Esophagus muscularis mucosa (tissue), 4 donors: ENCODE data around the gene LRP1. TPM values are rescaled to one million over a fixed set of nuclear protein-coding genes. Genes with fewer than 3 reads are reported as not detected.
"Not testable (repeated sequence)": the region's sequence is repeated elsewhere in the genome, so short reads cannot be mapped to it uniquely, and the experiment has no call there.

Experiments
- DNase-seq: peaks from one replicate; pipeline ENCODE4 v3.0.0-alpha.2; 2017; ENCODE audit errors: extremely low spot score
- H3K27ac ChIP-seq, 4 donors: fragments of 200-600 bp; sonication (generic); replicated peaks in 1 of 4; 1 replicate in 3 of 4; 2 replicates in 1 of 4; pipeline ENCODE4 v1.5.1; 2016 to 2019; ENCODE audit warnings: mild to moderate bottlenecking in 1 of 4
- H3K27me3 ChIP-seq, 4 donors: fragments of 200-600 bp; sonication (generic); one replicate each; pipeline versions ENCODE4 v1.5.1 to v1.6.0; 2016 to 2019
- H3K36me3 ChIP-seq, 4 donors: fragments of 200-600 bp; sonication (generic); one replicate each; pipeline ENCODE4 v1.5.1; 2016 to 2019
- H3K4me1 ChIP-seq, 4 donors: fragments of 200-600 bp; sonication (generic); one replicate each; pipeline ENCODE4 v1.5.1; 2016 to 2019
- H3K4me3 ChIP-seq, 4 donors: fragments of 200-600 bp; sonication (generic); 1 replicate in 2 of 4; 2 replicates in 2 of 4; pipeline ENCODE4 v1.5.1; 2016 to 2019; ENCODE audit warnings: mild to moderate bottlenecking in 4 of 4, moderate library complexity in 1 of 4
- H3K9me3 ChIP-seq, 4 donors: fragments of 200-600 bp; sonication (generic); 1 replicate in 3 of 4; 2 replicates in 1 of 4; pipeline ENCODE4 v1.5.1; 2016 to 2019
- CTCF ChIP-seq, 3 experiments: fragments of 200-600 bp in 2 of 3; fragments of 450-650 bp in 1 of 3; sonication (generic) in 2 of 3; IDR thresholded peaks; one replicate each; pipeline ENCODE4 v1.5.1; 2017 to 2019; ENCODE audit warnings: antibody characterized with exemption in 3 of 3, mild to moderate bottlenecking in 2 of 3, moderate library complexity in 1 of 3
- EP300 ChIP-seq: sonication (generic); formaldehyde crosslinking; IDR thresholded peaks from one replicate; pipeline ENCODE4 v1.6.1; 2017; ENCODE audit warnings: antibody characterized with exemption
- POLR2A ChIP-seq: fragments of 450-650 bp; IDR thresholded peaks from one replicate; pipeline ENCODE4 v1.6.1; 2017; ENCODE audit warnings: antibody characterized with exemption, moderate library complexity, mild to moderate bottlenecking, low read depth
- POLR2AphosphoS5 ChIP-seq, 2 donors: sonication (generic); formaldehyde crosslinking; IDR thresholded peaks; one replicate each; pipeline ENCODE4 v1.6.1; 2017; ENCODE audit warnings: antibody characterized with exemption in 2 of 2
- WGBS: methylation state at CpG from one replicate; pipeline ENCODE4 v1.1.5; 2018; 5-methylcytosine and 5-hydroxymethylcytosine counted together
- intact Hi-C: fragments of 100-400 bp; cut with DNase I; formaldehyde crosslinking; loops from one replicate; pipeline ENCODE4 v1.15.1; 2023
- total RNA-seq, 4 donors: library from RNA; depleted of rRNA; stranded (reverse); fragments of >200 nt; gene quantifications; one replicate each; pipeline versions ENCODE4 v1.1.0 to v1.2.1, GENCODE V29; 2016

LRP1 gene
- total RNA-seq, 4 donors from 2014 or later, result 203 to 338 (median 250) TPM

GRCh38 chr12:57119294-57120085 is 8.8 kb upstream of the LRP1 start:
- intact Hi-C loops, result no loop called here
- TF ChIP-seq EP300 (no peak), POLR2A (no peak), CTCF (IDR thresholded peaks at IDR 0.05) (no peak), POLR2AphosphoS5 (IDR thresholded peaks at IDR 0.05) (no peak)
- H3K27ac ChIP-seq, result no peak overlapping the region
- DNase-seq, result no peak
- no peaks in the 10 kb centered on the region for H3K9me3 ChIP-seq
- H3K27me3 ChIP-seq, result no peaks in the 10 kb centered on the region
- peaks cover 0 to 7% (median 0%) of the 10 kb centered on the region in 4 donors for H3K4me1 ChIP-seq
- 86% methylated on average over 5 of the region's 5 CpGs for WGBS
- no peaks in the 10 kb centered on the region for H3K36me3 ChIP-seq
- no peak overlapping the region for H3K4me3 ChIP-seq

- H3K27me3 ChIP-seq, H3K27ac ChIP-seq, H3K9me3 ChIP-seq, DNase-seq, H3K4me3 ChIP-seq, H3K4me1 ChIP-seq, H3K36me3 ChIP-seq, intact Hi-C loops: not testable (repeated sequence)
- WGBS, result 91% methylated on average over 11 of the region's 11 CpGs
Measured at GRCh38 chr12:57120718-57121117, 7.6 kb upstream of the LRP1 start.

- 28% methylated on average over 2 of the region's 2 CpGs for WGBS
- intact Hi-C loops, result loop anchor here (2.0 kb wide), 1 partner anchor 59 kb away; no protein-coding TSS in a partner anchor
Measured at GRCh38 chr12:57123813-57124212, 4.5 kb upstream of the LRP1 start.

GRCh38 chr12:57124261-57124877 is 3.9 kb upstream of the LRP1 start:
- intact Hi-C loops, result loop anchor here (2.0 kb wide), 1 partner anchor 58 kb away; no protein-coding TSS in a partner anchor
- DNase-seq, result no peak
- WGBS, result 14% methylated on average over 10 of the region's 10 CpGs

More at GRCh38 chr12:57123813-57124212, 4.5 kb upstream of the LRP1 start:
- no peak overlapping the region for H3K27ac ChIP-seq
- TF ChIP-seq EP300 (no peak), POLR2A (no peak), CTCF (IDR thresholded peaks at IDR 0.05) (no peak), POLR2AphosphoS5 (IDR thresholded peaks at IDR 0.05) (no peak)
- no peak overlapping the region for H3K4me3 ChIP-seq
- peaks cover 0 to 2% (median 0%) of the 10 kb centered on the region in 4 donors for H3K27me3 ChIP-seq
- no peaks in the 10 kb centered on the region for H3K9me3 ChIP-seq
- H3K36me3 ChIP-seq, result no peaks in the 10 kb centered on the region
- DNase-seq, result no peak
- peaks cover 4 to 17% (median 12%) of the 10 kb centered on the region in 4 donors for H3K4me1 ChIP-seq

More at GRCh38 chr12:57124261-57124877, 3.9 kb upstream of the LRP1 start:
- Histone ChIP-seq H3K4me3 (no peak overlapping the region), H3K9me3 (no peaks in the 10 kb centered on the region), H3K27ac (no peak overlapping the region), H3K36me3 (no peaks in the 10 kb centered on the region), H3K27me3 (peaks cover 0 to 2% (median 0%) of the 10 kb centered on the region in 4 donors), H3K4me1 (peaks cover 4 to 19% (median 17%) of the 10 kb centered on the region in 4 donors)
- TF ChIP-seq CTCF (IDR thresholded peaks at IDR 0.05) (peak; percentile 98 to 99 (median 99)), POLR2A (no peak), POLR2AphosphoS5 (IDR thresholded peaks at IDR 0.05) (peak in 1 of 2 donors; percentile 39)
